Mammary microvascular endothelial cell (primary cell): ENCODE results near the gene PPDPF. TPM values are rescaled to one million over a fixed set of nuclear protein-coding genes. Genes with fewer than 3 reads are reported as not detected.

Experiments used
- total RNA-seq: library from RNA; depleted of rRNA; stranded (reverse); fragments of >200 nt; gene quantifications from 2 replicates; pipeline ENCODE4 v1.2.3, GENCODE V29; 2015

PPDPF gene, protein sequence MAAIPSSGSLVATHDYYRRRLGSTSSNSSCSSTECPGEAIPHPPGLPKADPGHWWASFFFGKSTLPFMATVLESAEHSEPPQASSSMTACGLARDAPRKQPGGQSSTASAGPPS
- total RNA-seq: 81.9 and 90.7 TPM in 2 replicates

DNA sequence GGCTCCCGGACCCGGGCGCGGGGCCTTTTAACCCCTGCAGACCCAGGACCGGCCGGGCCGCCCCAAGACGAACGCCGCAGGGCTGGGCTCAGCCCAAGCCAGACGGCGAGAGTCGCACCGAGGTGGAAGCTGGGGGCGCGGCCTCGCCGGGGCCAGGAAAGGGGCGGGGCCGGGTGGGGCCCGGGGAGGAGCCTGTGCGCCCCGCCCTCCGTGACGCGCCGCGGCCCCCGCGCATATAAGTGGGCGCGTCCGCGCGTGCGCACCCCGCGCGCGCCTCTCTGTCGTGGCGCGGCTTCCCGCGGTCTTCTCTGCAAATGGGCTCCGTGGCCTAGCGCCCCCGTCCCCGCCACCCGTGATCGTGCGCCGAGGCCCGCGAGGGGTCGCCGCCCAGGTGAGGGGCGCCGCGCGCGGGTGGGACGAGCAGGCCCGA lies at the start of gene PPDPF:
PPDPF (plus strand) TSS at position 262 of the 430 bp plus-strand sequence. CDS start 544 bp downstream, outside the sequence.

DNA sequence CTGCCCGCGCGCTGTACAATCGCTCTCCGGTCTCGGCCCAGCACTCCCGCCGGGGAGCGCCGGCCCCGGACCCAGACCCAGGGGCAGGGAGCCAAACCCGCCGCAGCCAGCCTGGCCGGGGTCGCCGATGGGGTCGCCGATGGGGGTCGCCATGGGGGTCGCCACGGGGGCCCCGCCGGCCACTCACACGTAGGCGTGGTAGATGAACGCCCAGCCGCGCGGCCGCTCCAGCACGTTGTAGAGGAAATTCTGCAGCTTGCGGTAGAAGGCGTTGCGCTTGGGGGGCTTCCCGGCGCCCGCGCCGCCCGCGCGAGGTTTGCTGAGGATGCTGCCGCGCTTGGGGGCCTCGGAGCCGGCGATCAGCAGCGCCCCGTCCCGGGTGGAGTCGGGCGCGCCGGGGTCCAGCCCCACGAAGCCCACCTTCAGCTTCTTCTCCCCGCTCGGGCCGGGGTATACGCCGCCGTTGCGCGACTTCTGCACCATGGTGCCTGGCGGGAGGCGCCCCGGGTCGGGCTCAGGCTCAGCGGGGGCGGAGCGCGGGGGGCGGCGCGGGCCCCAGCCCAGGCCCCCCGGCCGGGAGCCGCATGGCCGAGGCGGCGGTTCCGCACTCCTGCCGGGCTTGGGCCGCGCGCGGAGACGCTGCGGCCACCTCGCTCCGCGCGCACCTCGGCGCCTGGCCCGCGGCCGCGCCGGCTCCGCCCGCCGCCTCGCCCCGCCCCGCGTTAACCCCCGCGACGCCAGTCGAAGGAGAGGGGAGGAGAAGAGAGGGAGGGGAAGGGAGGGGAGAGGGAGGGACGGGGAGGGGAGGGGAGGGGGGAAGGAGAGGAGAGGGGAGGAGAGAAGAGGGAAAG lies 48.4 kb upstream of the PPDPF start, which contains the start of gene KCNQ2:
KCNQ2 (minus strand) TSS at position 675 of the 851 bp plus-strand sequence; CDS start at position 483, 192 bp downstream.

DNA sequence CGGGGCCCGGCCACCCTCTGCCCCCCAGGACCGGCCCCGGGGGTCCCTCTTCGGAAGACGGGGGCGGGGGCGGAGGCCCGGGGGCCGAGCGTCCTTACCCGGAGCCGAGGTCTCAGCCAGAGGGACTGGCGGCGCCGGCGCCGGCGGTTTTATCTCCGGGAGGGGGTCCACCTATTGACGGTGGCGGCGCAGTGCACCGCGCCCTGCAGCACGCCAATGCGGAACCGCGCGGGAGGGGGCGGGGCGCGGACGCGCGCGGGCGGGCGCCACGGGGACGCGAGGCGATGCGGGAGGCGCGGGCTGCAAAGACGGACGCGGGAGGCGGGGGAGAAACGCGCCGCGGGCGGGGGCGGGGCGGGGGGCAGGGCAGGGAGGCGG lies 21.6 kb upstream of the PPDPF start, which contains the start of gene EEF1A2:
EEF1A2 (minus strand) TSS at position 124 of the 378 bp plus-strand sequence. CDS start 1,320 bp downstream, outside the sequence.

DNA sequence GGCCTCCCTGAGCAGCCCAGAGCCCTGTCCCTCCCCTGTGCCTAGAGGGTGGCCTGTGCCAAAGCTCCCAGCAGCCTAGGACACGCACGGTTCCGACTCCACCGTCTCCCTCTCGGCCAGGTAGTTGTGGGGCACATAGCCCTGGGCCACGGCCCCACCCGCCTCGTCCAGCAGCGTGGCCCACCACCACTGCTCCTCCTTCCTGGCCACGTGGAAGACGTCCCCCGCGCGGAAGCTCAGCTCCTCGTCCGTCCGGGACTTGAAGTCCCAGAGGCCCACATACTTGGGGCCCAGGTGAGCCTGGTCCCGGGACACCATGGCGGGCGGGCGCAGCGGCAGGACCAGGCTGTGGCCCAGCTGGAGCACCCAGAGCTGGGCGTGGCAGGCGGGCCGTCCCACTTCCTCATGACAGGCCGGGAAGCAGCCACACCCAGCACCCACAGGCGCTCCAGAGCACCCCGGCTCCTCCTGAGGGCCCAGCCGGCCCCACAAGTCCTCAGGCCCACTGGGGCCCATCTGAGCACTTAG lies 16.5 kb downstream of the PPDPF start, which contains the start of gene PTK6:
PTK6 (minus strand) TSS at position 380 of the 528 bp plus-strand sequence; CDS start at position 318, 62 bp downstream.

DNA sequence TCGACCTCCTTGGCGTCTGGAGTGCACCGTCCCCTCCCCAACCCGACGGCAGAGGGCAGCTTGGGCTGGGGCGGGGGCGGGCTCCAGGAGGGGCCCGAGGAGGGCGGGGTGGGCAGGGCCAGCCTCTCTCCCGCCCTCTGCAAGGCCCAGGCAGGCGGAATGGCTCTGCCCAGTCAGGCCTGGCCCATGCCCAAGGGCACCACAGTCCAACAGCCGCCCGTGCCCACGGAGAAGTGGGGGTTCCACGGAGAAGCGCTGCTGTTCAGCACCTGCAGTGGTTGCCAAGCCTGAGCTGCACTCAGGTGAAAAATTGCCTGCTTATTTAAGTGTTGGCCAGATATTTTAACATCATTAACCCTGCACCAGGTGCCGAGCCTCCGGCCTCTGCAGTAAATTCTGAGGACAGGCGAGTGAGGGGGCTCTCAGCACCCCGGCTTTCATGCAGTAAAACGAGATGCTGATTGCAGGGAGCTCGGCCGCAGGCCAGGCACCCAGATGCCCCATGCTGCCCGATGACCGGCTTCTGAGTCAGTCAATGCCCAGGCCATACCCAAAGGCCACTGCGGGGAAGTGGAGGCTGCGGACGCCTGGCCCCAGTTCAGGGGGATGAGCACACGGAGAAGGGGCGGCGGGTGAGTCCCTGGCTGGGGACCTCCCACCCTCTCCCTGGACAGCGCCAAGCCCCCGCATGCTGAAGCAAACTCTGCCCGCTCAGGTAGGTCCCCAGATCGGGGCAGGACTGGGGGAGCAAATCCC lies 27.3 kb downstream of the PPDPF start, which contains the start of gene SRMS:
SRMS (minus strand) TSS at position 25 of the 756 bp plus-strand sequence. CDS start 286 bp downstream, outside the sequence.

DNA sequence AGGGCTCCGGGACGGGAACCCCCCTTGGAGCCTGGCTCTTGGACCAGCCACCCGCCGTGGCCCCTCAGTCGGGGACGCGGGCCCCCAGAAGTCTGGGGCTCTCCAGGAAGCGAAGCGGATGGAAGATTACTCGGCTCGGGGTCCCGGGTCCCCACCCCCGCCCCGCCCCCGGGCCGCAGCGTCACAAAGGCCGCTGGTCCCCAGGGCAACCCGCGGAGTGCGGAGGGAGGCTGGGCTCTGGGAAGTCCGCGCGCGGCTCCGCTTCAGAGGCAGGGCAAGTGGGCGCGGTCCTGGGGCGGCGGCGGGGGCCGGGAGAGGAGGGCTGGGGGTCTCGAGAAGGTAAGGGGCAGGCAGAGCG lies 33.3 kb downstream of the PPDPF start, which contains the start of gene FNDC11:
FNDC11 (plus strand) TSS at position 227 of the 358 bp plus-strand sequence. CDS start 1,505 bp downstream, outside the sequence.

Other genes starting within 250 kb of the PPDPF start
- gene ARFGAP1, start 248.0 kb upstream of the PPDPF start, total RNA-seq: 44.8 and 55.0 TPM in 2 replicates
- gene COL20A1, start 227.6 kb upstream of the PPDPF start, total RNA-seq: not detected in 2 replicates
- not detected in 2 replicates for gene CHRNA4, start 159.4 kb upstream of the PPDPF start, total RNA-seq
- gene KCNQ2, start 48.1 kb upstream of the PPDPF start, total RNA-seq: not detected in 2 replicates
- gene EEF1A2, start 21.7 kb upstream of the PPDPF start, total RNA-seq: 0.20 and 0.40 TPM in 2 replicates
- 0.05 TPM in 1 of 2 replicates, not detected in the other for gene PTK6, start 16.6 kb downstream of the PPDPF start, total RNA-seq
- gene SRMS, start 27.0 kb downstream of the PPDPF start, total RNA-seq: not detected in 2 replicates
- 0.69 and 0.80 TPM in 2 replicates for gene FNDC11, start 33.4 kb downstream of the PPDPF start, total RNA-seq
- 115 and 116 TPM in 2 replicates for gene HELZ2, start 53.5 kb downstream of the PPDPF start, total RNA-seq
- gene GMEB2, start 106.3 kb downstream of the PPDPF start, total RNA-seq: 11.5 and 12.0 TPM in 2 replicates
- 1.7 and 3.1 TPM in 2 replicates for gene STMN3, start 132.7 kb downstream of the PPDPF start, total RNA-seq
- 16.6 and 23.3 TPM in 2 replicates for gene RTEL1, start 137.5 kb downstream of the PPDPF start, total RNA-seq
- 298 and 328 TPM in 2 replicates for gene TNFRSF6B, start 175.9 kb downstream of the PPDPF start, total RNA-seq
- 47.4 and 50.4 TPM in 2 replicates for gene ARFRP1, start 187.2 kb downstream of the PPDPF start, total RNA-seq
- gene ZGPAT, start 187.3 kb downstream of the PPDPF start, total RNA-seq: 32.4 and 35.8 TPM in 2 replicates
- gene LIME1, start 215.9 kb downstream of the PPDPF start, total RNA-seq: 3.9 and 5.5 TPM in 2 replicates
- gene SLC2A4RG, start 219.0 kb downstream of the PPDPF start, total RNA-seq: 30.6 and 42.5 TPM in 2 replicates